ENCODE results near the gene LAMA5.

The LAMA5 gene, protein sequence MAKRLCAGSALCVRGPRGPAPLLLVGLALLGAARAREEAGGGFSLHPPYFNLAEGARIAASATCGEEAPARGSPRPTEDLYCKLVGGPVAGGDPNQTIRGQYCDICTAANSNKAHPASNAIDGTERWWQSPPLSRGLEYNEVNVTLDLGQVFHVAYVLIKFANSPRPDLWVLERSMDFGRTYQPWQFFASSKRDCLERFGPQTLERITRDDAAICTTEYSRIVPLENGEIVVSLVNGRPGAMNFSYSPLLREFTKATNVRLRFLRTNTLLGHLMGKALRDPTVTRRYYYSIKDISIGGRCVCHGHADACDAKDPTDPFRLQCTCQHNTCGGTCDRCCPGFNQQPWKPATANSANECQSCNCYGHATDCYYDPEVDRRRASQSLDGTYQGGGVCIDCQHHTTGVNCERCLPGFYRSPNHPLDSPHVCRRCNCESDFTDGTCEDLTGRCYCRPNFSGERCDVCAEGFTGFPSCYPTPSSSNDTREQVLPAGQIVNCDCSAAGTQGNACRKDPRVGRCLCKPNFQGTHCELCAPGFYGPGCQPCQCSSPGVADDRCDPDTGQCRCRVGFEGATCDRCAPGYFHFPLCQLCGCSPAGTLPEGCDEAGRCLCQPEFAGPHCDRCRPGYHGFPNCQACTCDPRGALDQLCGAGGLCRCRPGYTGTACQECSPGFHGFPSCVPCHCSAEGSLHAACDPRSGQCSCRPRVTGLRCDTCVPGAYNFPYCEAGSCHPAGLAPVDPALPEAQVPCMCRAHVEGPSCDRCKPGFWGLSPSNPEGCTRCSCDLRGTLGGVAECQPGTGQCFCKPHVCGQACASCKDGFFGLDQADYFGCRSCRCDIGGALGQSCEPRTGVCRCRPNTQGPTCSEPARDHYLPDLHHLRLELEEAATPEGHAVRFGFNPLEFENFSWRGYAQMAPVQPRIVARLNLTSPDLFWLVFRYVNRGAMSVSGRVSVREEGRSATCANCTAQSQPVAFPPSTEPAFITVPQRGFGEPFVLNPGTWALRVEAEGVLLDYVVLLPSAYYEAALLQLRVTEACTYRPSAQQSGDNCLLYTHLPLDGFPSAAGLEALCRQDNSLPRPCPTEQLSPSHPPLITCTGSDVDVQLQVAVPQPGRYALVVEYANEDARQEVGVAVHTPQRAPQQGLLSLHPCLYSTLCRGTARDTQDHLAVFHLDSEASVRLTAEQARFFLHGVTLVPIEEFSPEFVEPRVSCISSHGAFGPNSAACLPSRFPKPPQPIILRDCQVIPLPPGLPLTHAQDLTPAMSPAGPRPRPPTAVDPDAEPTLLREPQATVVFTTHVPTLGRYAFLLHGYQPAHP (N-terminal part only)

DNA sequence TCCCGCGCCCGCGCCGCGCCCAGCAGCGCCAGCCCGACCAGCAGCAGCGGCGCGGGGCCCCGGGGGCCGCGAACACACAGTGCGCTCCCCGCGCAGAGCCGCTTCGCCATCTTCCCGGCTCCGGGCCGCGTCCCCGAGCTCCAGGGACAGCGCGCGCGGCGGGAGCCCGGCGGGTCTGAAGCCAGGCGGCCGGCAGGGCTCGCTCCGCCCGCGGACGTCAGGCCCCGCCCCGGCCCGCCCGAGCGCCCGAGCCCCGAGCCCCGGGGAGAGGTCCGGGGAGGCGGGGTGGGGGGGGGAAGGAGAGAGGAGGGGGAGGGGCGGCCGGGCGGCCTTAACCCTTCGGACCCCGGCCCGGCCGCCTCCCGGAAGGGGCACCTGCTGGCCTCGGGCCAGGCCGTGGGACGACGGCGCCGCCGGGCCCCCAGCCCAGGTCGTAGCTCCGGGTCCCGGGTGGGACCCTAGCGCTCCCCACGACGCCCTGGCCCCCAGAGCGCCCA lies at the start of gene LAMA5:
LAMA5 (minus strand) TSS at position 177 of the 497 bp plus-strand sequence; CDS start at position 110, 67 bp downstream.
- TF ChIP-seq, protein P1, sequence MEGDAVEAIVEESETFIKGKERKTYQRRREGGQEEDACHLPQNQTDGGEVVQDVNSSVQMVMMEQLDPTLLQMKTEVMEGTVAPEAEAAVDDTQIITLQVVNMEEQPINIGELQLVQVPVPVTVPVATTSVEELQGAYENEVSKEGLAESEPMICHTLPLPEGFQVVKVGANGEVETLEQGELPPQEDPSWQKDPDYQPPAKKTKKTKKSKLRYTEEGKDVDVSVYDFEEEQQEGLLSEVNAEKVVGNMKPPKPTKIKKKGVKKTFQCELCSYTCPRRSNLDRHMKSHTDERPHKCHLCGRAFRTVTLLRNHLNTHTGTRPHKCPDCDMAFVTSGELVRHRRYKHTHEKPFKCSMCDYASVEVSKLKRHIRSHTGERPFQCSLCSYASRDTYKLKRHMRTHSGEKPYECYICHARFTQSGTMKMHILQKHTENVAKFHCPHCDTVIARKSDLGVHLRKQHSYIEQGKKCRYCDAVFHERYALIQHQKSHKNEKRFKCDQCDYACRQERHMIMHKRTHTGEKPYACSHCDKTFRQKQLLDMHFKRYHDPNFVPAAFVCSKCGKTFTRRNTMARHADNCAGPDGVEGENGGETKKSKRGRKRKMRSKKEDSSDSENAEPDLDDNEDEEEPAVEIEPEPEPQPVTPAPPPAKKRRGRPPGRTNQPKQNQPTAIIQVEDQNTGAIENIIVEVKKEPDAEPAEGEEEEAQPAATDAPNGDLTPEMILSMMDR (IDR thresholded peaks at IDR 0.05; ENCODE audit: low read depth, low read length, missing control alignments), result no peak
- peak within 1 kb of the TSS; percentile 63 for H3K4me3 ChIP-seq (ENCODE audit: low read depth, low read length)
- DNase-seq (ENCODE audit: low read depth), result no peak

DNA sequence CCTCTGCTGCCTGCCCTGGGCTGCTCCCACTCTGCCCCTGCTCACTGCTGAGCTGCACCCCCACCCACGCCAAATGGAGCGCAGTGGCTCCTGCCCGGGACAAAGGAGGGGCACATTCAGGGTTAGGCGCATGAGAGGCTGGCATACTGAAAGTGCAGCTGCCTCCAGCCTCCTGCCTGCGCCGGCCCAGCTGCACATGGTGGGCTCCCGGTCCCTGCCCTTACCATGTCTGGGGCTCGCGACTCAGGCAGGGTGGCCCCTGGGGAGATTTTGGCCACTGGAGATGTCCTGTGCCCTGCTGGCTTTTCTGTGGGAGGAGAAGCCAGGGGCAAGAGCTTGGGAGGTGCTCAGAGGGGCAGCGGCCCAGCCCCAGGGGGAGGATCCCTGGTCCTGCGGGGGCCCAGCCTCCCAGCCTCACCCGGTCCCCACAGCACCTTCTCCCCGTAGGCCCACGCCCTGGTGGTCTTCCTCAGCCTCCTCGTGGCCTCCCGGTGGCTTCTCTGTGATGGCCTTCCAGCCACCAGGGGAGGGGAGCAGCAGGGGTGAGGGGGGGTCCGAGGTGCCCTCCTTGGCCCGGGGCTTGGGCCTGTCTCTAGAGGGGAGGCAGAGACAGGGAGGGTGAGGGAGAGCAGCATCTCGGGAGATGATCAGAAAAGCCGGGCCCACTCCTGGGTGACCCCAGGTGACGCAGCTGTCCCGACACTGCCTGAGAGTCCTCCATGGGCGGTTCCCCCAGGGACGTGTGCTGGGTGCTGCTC lies 48.4 kb upstream of the LAMA5 start:
- H3K4me3 ChIP-seq (ENCODE audit: low read depth, low read length), result no peak overlapping the region
- TF ChIP-seq, protein P1 (IDR thresholded peaks at IDR 0.05; ENCODE audit: low read depth, low read length, missing control alignments), result no peak
- no peak for DNase-seq (ENCODE audit: low read depth)

DNA sequence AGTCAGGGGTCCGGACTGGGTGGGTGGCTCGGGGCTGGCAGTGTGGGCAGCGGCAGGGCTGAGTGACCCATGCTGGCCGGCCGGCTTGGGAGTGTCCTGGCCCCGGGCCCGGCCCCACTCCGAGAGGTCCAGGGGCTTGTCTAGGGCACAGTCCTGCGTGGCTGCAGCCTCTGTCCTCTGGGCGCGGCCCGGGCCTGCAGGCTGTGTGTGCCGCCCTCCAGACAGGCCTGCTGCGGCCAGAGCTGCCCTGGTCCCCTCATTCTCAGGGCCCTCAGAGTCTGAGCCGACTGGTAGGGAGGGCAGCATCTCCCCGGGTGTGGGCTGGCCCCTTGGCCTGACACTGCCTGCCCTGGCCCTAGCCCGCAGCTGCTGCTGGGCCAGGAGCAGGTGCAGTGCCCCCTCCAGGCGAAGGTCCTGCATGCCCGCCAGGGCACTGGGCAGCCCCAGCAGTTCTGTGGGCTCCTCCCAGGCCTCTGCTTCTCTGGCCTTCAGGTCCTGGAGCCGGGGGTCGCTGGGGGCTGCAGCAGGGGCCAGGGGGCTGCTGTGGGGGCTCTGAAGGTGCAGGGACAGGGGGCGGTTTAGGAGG lies 46.9 kb upstream of the LAMA5 start:
- H3K4me3 ChIP-seq (ENCODE audit: low read depth, low read length), result no peak overlapping the region
- DNase-seq (ENCODE audit: low read depth), result no peak
- TF ChIP-seq, protein P1 (IDR thresholded peaks at IDR 0.05; ENCODE audit: low read depth, low read length, missing control alignments), result peak; percentile 14

DNA sequence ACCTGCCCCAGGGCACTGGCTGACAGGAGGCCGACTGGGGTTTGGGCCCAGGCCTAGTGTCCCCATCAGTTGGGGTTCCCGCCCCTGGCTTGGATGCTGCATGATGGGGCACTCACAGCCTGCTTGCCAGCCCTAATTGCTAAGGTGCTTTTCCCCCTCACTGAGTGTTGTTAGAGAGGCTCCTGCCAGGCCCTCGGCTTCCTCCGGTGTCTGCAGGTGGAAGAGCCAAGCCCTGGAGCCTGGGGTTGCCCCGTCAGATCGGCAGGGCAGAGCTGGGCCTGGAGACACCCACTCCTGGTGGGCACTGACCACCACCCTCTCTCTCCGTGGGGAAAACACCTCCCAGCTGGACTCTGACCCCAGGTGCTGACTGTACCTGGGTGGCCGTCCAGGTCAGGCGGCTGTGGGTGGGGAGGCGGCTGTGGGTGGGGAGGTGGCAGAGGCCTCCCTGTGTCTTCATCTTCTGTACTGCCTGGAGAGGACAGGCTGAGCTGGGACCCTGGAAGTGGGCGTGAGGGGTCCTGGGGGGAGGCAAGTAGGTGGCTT lies 46.0 kb upstream of the LAMA5 start:
- no peak for DNase-seq (ENCODE audit: low read depth)
- H3K4me3 ChIP-seq (ENCODE audit: low read depth, low read length), result no peak overlapping the region
- TF ChIP-seq, protein P1 (IDR thresholded peaks at IDR 0.05; ENCODE audit: low read depth, low read length, missing control alignments), result no peak

DNA sequence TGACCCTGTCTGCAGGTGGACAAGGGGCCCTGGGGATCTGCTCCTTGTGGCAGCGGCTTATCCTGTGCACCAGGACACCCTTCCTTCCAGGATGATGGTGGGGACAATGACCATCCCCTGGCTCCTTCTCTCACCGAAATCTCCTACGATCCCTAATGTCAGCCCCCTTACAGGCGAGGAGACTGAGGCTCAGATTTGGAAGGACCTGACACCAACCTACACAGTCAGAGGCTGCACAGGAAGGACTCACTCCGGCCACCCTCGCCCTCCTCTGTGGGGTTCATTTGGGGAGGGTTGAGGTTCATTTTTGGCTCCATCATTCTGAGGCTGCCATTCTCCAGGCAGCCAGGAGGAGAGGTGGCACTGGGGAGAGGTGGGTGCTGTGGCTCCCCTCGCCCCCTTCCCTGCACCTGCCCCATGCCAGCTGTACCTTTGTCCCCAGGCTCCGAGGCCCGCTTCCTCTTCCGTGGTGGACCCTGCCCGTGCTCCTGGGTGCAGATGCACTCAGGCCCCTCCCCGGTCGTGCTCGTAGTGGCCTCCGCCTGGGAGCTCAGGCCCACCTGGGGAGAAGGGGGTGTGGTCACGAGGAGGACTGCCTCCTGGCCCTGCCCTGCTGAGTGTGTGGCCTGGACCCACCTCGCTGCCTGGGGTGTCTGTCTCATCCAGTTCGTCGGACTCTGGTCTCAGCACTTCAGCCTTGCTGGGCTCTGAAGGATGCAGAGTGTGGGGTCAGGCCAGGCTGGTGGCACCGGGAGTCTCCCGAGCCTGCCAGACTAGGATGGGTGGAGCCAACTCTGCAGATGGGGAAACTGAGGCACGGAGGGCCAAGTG lies 45.3 kb upstream of the LAMA5 start:
- DNase-seq (ENCODE audit: low read depth), result no peak
- TF ChIP-seq, protein P1 (IDR thresholded peaks at IDR 0.05; ENCODE audit: low read depth, low read length, missing control alignments), result no peak
- H3K4me3 ChIP-seq (ENCODE audit: low read depth, low read length), result no peak overlapping the region

All from GM12864 (cell line).